Measurements from ENCODE around the gene CKS1B.
"Not testable (repeated sequence)": the region's sequence is repeated elsewhere in the genome, so short reads cannot be mapped to it uniquely, and the experiment has no call there.

DNA sequence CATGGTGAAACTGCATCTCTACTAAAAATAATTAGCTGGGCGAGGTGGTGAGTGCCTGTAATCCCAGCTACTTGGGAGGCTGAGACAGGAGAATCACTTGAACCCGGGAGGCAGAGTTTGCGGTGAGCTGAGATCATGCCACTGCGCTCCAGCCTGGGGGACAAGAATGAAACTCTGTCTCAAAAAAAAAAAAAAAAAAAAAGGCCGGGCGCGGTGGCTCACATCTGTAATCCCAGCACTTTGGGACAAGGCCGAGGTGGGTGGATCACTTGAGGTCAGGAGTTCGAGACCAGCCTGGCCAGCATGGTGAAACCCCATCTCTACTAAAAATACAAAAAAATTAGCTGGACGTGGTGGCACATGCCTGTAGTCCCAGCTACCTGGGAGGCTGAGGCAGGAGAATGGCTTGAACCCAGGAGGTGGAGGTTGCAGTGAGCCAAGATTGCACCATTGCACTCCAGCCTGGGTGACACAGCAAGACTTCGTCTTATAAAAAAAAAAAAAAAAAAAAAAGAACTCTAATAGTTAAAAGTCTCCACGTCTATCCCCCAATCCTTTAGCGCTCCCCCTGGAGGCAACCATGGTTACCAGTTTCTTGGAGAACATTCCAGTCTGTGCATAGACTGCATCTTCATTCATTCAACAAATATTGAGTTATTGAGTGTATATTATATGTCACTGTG, 21.0 kb downstream of the CKS1B start:
- TF ChIP-seq, protein P1, sequence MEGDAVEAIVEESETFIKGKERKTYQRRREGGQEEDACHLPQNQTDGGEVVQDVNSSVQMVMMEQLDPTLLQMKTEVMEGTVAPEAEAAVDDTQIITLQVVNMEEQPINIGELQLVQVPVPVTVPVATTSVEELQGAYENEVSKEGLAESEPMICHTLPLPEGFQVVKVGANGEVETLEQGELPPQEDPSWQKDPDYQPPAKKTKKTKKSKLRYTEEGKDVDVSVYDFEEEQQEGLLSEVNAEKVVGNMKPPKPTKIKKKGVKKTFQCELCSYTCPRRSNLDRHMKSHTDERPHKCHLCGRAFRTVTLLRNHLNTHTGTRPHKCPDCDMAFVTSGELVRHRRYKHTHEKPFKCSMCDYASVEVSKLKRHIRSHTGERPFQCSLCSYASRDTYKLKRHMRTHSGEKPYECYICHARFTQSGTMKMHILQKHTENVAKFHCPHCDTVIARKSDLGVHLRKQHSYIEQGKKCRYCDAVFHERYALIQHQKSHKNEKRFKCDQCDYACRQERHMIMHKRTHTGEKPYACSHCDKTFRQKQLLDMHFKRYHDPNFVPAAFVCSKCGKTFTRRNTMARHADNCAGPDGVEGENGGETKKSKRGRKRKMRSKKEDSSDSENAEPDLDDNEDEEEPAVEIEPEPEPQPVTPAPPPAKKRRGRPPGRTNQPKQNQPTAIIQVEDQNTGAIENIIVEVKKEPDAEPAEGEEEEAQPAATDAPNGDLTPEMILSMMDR (IDR thresholded peaks at IDR 0.05) = not testable (repeated sequence)
- not testable (repeated sequence) for TF ChIP-seq EZH2 (IDR thresholded peaks at IDR 0.05; ENCODE audit: borderline replicate concordance, insufficient read depth, low read depth, low read length, poor library complexity, severe bottlenecking)

All from B cell (primary cell).